K562 (cell line): Measurements from ENCODE around the gene GRXCR2. TPM values are rescaled to one million over a fixed set of nuclear protein-coding genes. Genes with fewer than 3 reads are reported as not detected.
A peak's percentile ranks its signal among the peaks of the same experiment; 100 is the strongest.

Experiments used
- ATAC-seq: fragments of 200-7000 bp; cut with Tn5 transposase; 3 replicates; pipeline ENCODE4 v1.9.1; 2020; ENCODE audit warnings: moderate library complexity
- BruUV-seq: library from RNA; stranded (reverse); fragments of 400-500 nt; replicated peaks from 2 replicates; lab custom pipeline; 2021; lab: Mats Ljungman, UMichigan
- CTCF ChIA-PET: fragments of 300-600 bp; formaldehyde crosslinking; extraction: SDS; loops from one replicate; lab custom pipeline; 2021; ENCODE audit warnings: low intra/inter-chr PET ratio; lab: Yijun Ruan, JAX
- POLR2A ChIA-PET: fragments of 300-600, 350-650 bp; sonication (Branson Sonifier 250); formaldehyde crosslinking; extraction: SDS; loops from one replicate; lab custom pipeline; 2021; ENCODE audit warnings: antibody characterized with exemption, inconsistent platforms; lab: Yijun Ruan, JAX
- DNase-seq, 4 experiments: peaks; one replicate each; pipeline versions ENCODE4 v3.0.0 to v3.0.0-alpha.2; 2011 to 2018; ENCODE audit warnings: low spot score in 3 of 4, mixed read lengths in 3 of 4; ENCODE audit errors: extremely low read depth in 1 of 4
- FAIRE-seq: peaks from 2 replicates; lab custom pipeline; 2011; peaks lifted over from hg19 to GRCh38; lab: Jason Lieb, UNC
- H2AFZ ChIP-seq: 2 replicates; pipeline ENCODE4 v1.6.0; 2011; ENCODE audit warnings: low read depth, low read length, control low read depth, inconsistent platforms
- H3K27ac ChIP-seq: fragments of 200-600 bp; 3 replicates; pipeline ENCODE4 v1.8.0; 2011; ENCODE audit warnings: low read depth, mild to moderate bottlenecking, control low read depth, inconsistent platforms, low read length, moderate library complexity, mixed read lengths; ENCODE audit errors: extremely low read depth
- H3K27me3 ChIP-seq, 2 experiments: fragments of 300-600 bp in 1 of 2; 2 replicates in 1 of 2; 3 replicates in 1 of 2; pipeline versions ENCODE4 v1.6.0 to v1.8.0; 2011; ENCODE audit warnings: inconsistent platforms in 2 of 2, low read length in 2 of 2, mild to moderate bottlenecking in 1 of 2, mixed read lengths in 1 of 2, moderate library complexity in 1 of 2; ENCODE audit not compliant: control insufficient read depth in 2 of 2, insufficient read depth in 2 of 2
- H3K36me3 ChIP-seq: fragments of 300-600 bp; 3 replicates; pipeline ENCODE4 v1.8.0; 2011; ENCODE audit warnings: mild to moderate bottlenecking, low read length, inconsistent platforms; ENCODE audit not compliant: control insufficient read depth, insufficient read depth
- H3K4me1 ChIP-seq, 2 experiments: fragments of 200-600 bp in 1 of 2; replicated peaks in 1 of 2; 2 replicates in 1 of 2; 3 replicates in 1 of 2; pipeline versions ENCODE4 v1.5.1 to v1.8.0; 2011; ENCODE audit warnings: inconsistent platforms in 2 of 2, low read length in 2 of 2, mild to moderate bottlenecking in 1 of 2, mixed read lengths in 1 of 2, moderate library complexity in 1 of 2; ENCODE audit not compliant: control insufficient read depth in 2 of 2, insufficient read depth in 2 of 2
- H3K4me2 ChIP-seq: 2 replicates; pipeline ENCODE4 v1.6.1; 2011; ENCODE audit warnings: low read length, control low read depth, inconsistent platforms, mixed read lengths; ENCODE audit not compliant: insufficient read depth
- H3K4me3 ChIP-seq: fragments of 200-600 bp; sonication (generic), shearing (Covaris generic); 2 replicates; pipeline ENCODE4 v1.5.1; 2016; ENCODE audit warnings: control low read depth, inconsistent platforms
- H3K79me2 ChIP-seq: fragments of 200-600 bp; 3 replicates; pipeline ENCODE4 v1.8.0; 2011; ENCODE audit warnings: low read length, inconsistent platforms; ENCODE audit not compliant: control insufficient read depth, insufficient read depth
- H3K9ac ChIP-seq, 2 experiments: 2 replicates each; pipeline versions ENCODE4 v1.6.0 to v1.6.1; 2011; ENCODE audit warnings: low read depth in 2 of 2, low read length in 2 of 2, control low read depth in 1 of 2, inconsistent platforms in 1 of 2, mild to moderate bottlenecking in 1 of 2, mixed read lengths in 1 of 2; ENCODE audit not compliant: insufficient read depth in 1 of 2
- H3K9me1 ChIP-seq: one replicate; pipeline ENCODE4 v1.6.0; 2011; ENCODE audit warnings: inconsistent platforms, mild to moderate bottlenecking, low read length, moderate library complexity; ENCODE audit not compliant: control insufficient read depth, insufficient read depth
- H3K9me3 ChIP-seq: replicated peaks from 2 replicates; pipeline ENCODE4 v1.5.1; 2011; ENCODE audit warnings: low read depth, low read length, inconsistent platforms; ENCODE audit not compliant: control insufficient read depth, insufficient read depth
- H4K20me1 ChIP-seq: replicated peaks from 2 replicates; pipeline ENCODE4 v1.6.1; 2011; ENCODE audit warnings: low read length, inconsistent platforms, mixed read lengths; ENCODE audit not compliant: control insufficient read depth, insufficient read depth
- ARID1B ChIP-seq: fragments of 450-650 bp; IDR thresholded peaks from 2 replicates; pipeline ENCODE4 v1.6.1; 2016; ENCODE audit warnings: antibody characterized with exemption, mild to moderate bottlenecking, inconsistent platforms
- ATF4 ChIP-seq: fragments of 450-650 bp; formaldehyde crosslinking; IDR thresholded peaks from 2 replicates; pipeline ENCODE4 v1.4.0; 2022; ENCODE audit warnings: mild to moderate bottlenecking, moderate library complexity
- ATF7 ChIP-seq: fragments of 450-650 bp; IDR thresholded peaks from 2 replicates; pipeline ENCODE4 v1.7.1; 2014; ENCODE audit warnings: mild to moderate bottlenecking, moderate library complexity
- CBX3 ChIP-seq, 2 experiments: IDR thresholded peaks; 1 replicate in 1 of 2; 2 replicates in 1 of 2; pipeline ENCODE4 v1.6.1; 2012; ENCODE audit warnings: inconsistent platforms in 2 of 2, low read length in 2 of 2, borderline replicate concordance in 1 of 2, control low read depth in 1 of 2
- CC2D1A ChIP-seq: fragments of 450-650 bp; IDR thresholded peaks from 2 replicates; pipeline ENCODE4 v1.6.1; 2017; ENCODE audit warnings: mild to moderate bottlenecking
- CEBPB ChIP-seq: fragments of 450-650 bp; IDR thresholded peaks from 2 replicates; pipeline ENCODE4 v1.6.1; 2016; ENCODE audit warnings: missing genetic modification characterization, missing compliant biosample characterization
- CEBPG ChIP-seq, 3 experiments: fragments of 200-800 bp in 1 of 3; sonication (Bioruptor generic) in 1 of 3; sonication (generic) in 1 of 3; formaldehyde crosslinking in 1 of 3; IDR thresholded peaks in 2 of 3; conservative IDR thresholded peaks in 1 of 3; 2 replicates each; pipeline versions ENCODE4 v1.6.1 to v1.8.0; 2016 to 2022; ENCODE audit warnings: missing compliant biosample characterization in 2 of 3, missing genetic modification characterization in 2 of 3, mild to moderate bottlenecking in 1 of 3, missing genetic modification reagents in 1 of 3
- CTBP1 ChIP-seq: fragments of 450-650 bp; IDR thresholded peaks from 2 replicates; pipeline ENCODE4 v1.6.1; 2016; ENCODE audit warnings: borderline replicate concordance
- DPF2 ChIP-seq: fragments of 450-650 bp; IDR thresholded peaks from 2 replicates; pipeline ENCODE4 v1.6.1; 2016
- EP400 ChIP-seq: fragments of 450-650 bp; IDR thresholded peaks from 2 replicates; pipeline ENCODE4 v1.6.1; 2017; ENCODE audit warnings: antibody characterized with exemption, mild to moderate bottlenecking, moderate library complexity
- GATA2 ChIP-seq: sonication (generic); formaldehyde crosslinking; IDR thresholded peaks from 2 replicates; pipeline ENCODE4 v1.4.0; 2020; ENCODE audit warnings: mild to moderate bottlenecking, missing genetic modification reagents
- KDM1A ChIP-seq, 2 experiments: fragments of 450-650 bp; IDR thresholded peaks; 2 replicates each; pipeline ENCODE4 v1.6.1; 2016; ENCODE audit warnings: mild to moderate bottlenecking in 2 of 2
- MYC ChIP-seq, 2 experiments: fragments of 250-450 bp in 1 of 2; sonication (Bioruptor Pico) in 1 of 2; IDR thresholded peaks; 2 replicates each; pipeline versions ENCODE4 v1.5.1 to v1.6.1; 2012 to 2021; ENCODE audit warnings: low read depth in 2 of 2, borderline replicate concordance in 1 of 2, improper control_type of control experiment in 1 of 2, low read length in 1 of 2, mild to moderate bottlenecking in 1 of 2, moderate library complexity in 1 of 2
- RAD21 ChIP-seq, 2 experiments: fragments of 250-450 bp in 1 of 2; fragments of 450-650 bp in 1 of 2; sonication (Bioruptor Pico) in 1 of 2; formaldehyde crosslinking in 1 of 2; IDR thresholded peaks in 1 of 2; conservative IDR thresholded peaks in 1 of 2; 2 replicates each; pipeline versions ENCODE4 v1.4.0 to v1.8.0; 2020 to 2022; ENCODE audit warnings: mild to moderate bottlenecking in 2 of 2, moderate library complexity in 1 of 2
- TAL1 ChIP-seq: fragments of 450-650 bp; IDR thresholded peaks from 2 replicates; pipeline ENCODE4 v1.6.1; 2016; ENCODE audit warnings: mild to moderate bottlenecking
- ZKSCAN3 ChIP-seq: fragments of 250-450 bp; sonication (Bioruptor Pico); IDR thresholded peaks from 2 replicates; pipeline ENCODE4 v1.4.0; 2020
- ZNF175 ChIP-seq: fragments of 200-800 bp; sonication (Bioruptor generic); IDR thresholded peaks from 2 replicates; pipeline ENCODE4 v1.6.1; 2016; ENCODE audit warnings: low read depth, mild to moderate bottlenecking, missing genetic modification characterization, missing compliant biosample characterization
- WGBS: fragments of 100-300 bp; shearing (Covaris generic); methylation state at CpG from one replicate; pipeline ENCODE4 v1.1.6; 2016; ENCODE audit warnings: low coverage, mixed read lengths; ENCODE audit not compliant: insufficient coverage; ENCODE audit errors: missing lambda C conversion rate; 5-methylcytosine and 5-hydroxymethylcytosine counted together
- in situ Hi-C: fragments of 300-500 bp; cut with MboI; formaldehyde crosslinking; loops from 4 replicates; pipeline ENCODE4 v1.15.0; 2018; ENCODE audit warnings: inconsistent platforms, mixed read lengths
- intact Hi-C: fragments of 100-400 bp; cut with micrococcal nuclease; formaldehyde crosslinking; loops from 2 replicates; pipeline ENCODE4 v1.14.2; 2022
- polyA plus RNA-seq, 8 experiments: library from polyadenylated mRNA; depleted of rRNA in 4 of 8; stranded (reverse) in 5 of 8; unstranded in 3 of 8; fragments of >200 nt; fragmentation: Nextera tagmentation in 2 of 8; fragmentation: Illumina TruSeq in 1 of 8; extraction: Ambion mirVana in 2 of 8; extraction: Trizol in 1 of 8; gene quantifications; 2 replicates each; pipeline versions ENCODE4 v1.2.1 to v1.2.3, GENCODE V29; 2011 to 2014; ENCODE audit warnings: inconsistent platforms in 1 of 8, missing spikeins in 1 of 8
- total RNA-seq, 7 experiments: library from RNA; depleted of rRNA in 6 of 7; stranded (reverse); fragments of >200 nt in 6 of 7; fragmentation: Illumina TruSeq in 2 of 7; extraction: Trizol in 2 of 7; gene quantifications; 2 replicates each; pipeline versions ENCODE4 v1.2.1 to v1.2.3, GENCODE V29; 2011 to 2021; ENCODE audit warnings: low replicate concordance in 1 of 7
- TF ChIP-seq, protein P1 (sequence below), 2 experiments: fragments of 450-650 bp in 1 of 2; sonication (generic) in 1 of 2; formaldehyde crosslinking in 1 of 2; IDR thresholded peaks in 1 of 2; conservative IDR thresholded peaks in 1 of 2; 2 replicates each; pipeline versions ENCODE4 v1.6.1 to v1.8.1; 2016 to 2023; ENCODE audit warnings: mild to moderate bottlenecking in 2 of 2, moderate library complexity in 2 of 2, inconsistent platforms in 1 of 2, missing genetic modification reagents in 1 of 2

The GRXCR2 gene
- total and polyA plus RNA-seq, 9 of the 15 experiments (the other 6 are each of a cell fraction or from before 2014, with no cell fraction given): not detected

DNA sequence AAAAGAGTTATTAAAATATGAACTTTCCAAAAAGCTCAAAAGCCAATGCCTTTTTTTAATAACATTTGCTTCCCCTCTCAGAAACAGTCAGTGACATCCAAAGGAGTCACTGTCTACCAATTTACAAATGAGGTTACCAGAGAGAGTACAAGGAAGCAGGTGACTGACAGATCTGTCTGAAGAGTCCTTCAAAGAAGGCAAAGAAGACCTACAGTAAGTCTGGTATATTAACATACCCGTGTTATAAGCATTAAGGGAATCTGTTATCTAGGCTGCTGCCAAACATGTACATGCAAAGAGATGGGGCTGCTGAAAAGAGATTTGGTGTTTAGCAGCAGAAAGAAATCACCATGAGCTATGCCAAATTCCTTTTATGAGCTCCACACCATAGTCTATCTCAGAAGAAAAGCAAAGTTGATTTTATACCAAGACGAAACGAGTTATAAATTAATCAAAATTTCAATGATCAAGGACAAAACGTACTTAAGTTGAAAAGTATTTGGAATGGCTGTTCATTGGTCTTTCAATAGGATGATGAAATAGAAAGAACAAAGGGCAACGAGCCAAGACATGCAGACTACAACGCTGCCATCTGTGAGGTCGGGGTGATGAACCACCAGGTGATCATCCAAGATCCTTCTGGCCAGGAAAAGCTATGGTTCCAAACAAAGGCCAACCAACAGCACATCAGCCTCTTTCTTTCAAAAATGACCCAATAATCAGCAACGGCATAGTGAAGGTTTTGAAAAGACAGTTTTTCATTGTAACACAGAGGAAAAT lies 45.7 kb downstream of the GRXCR2 start:
- peak in 3 of 4 experiments; percentile 41 to 50 (median 44) for DNase-seq
- ChIA-PET CTCF (interaction anchor here (1.1 kb wide), 1 partner anchor 141 kb away, joined by 3 read pairs; no protein-coding TSS in a partner anchor), POLR2A (no interaction called here)
- no peaks in the 10 kb centered on the region for H4K20me1 ChIP-seq
- H3K4me3 ChIP-seq: no peak overlapping the region
- WGBS: 12% methylated on average over 8 of the region's 8 CpGs
- ATAC-seq: peak; percentile 67
- no peak for FAIRE-seq
- H3K27me3 ChIP-seq: no peaks in the 10 kb centered on the region
- peaks cover 56% of the 10 kb centered on the region for H3K79me2 ChIP-seq
- intact Hi-C loops: loop anchor here (1.0 to 5.0 kb wide), 3 partner anchors 35 to 222 kb away; no protein-coding TSS in a partner anchor
- in situ Hi-C loops: no loop called here
- H3K9me1 ChIP-seq: no peaks in the 10 kb centered on the region
- peaks cover 3 to 32% of the 10 kb centered on the region in 2 experiments; a peak in 3 of 5 replicates for H3K4me1 ChIP-seq
- H3K36me3 ChIP-seq: peaks cover 3% of the 10 kb centered on the region; the same call in 1 of the 3 replicates
- peak overlapping the region; percentile 18; the same call in 1 of the 2 replicates for H2AFZ ChIP-seq
- H3K9me3 ChIP-seq: no peaks in the 10 kb centered on the region
- peak overlapping the region; percentile 48 for H3K4me2 ChIP-seq
- peak overlapping the region; percentile 3; the same call in 1 of the 3 replicates for H3K27ac ChIP-seq
- H3K9ac ChIP-seq: no peak overlapping the region
- no TSS peak for BruUV-seq
- TF ChIP-seq CTBP1: peak; percentile 53; the same call in 1 of the 2 replicates
- peak; percentile 26; the same call in 1 of the 2 replicates for TF ChIP-seq MYC (IDR thresholded peaks at IDR 0.05; ENCODE audit: low read depth, low read length)
- no peak for TF ChIP-seq MYC (CRISPR knock-in tag; IDR thresholded peaks at IDR 0.05; ENCODE audit: borderline replicate concordance, low read depth)
- 0 out of 2 replicates have a peak, but pooled peaks have one; percentile 46 for TF ChIP-seq DPF2
- TF ChIP-seq RAD21 (CRISPR knock-in tag; conservative IDR thresholded peaks at IDR 0.05 in 1 of 2, IDR thresholded peaks at IDR 0.05 in 1 of 2): peak in 1 of 2 experiments; percentile 27; a peak in 1 of 4 replicates
- TF ChIP-seq ATF7: peak; percentile 30; the same call in 1 of the 2 replicates
- 0 out of 2 replicates have a peak, but pooled peaks have one; percentile 12 for TF ChIP-seq TAL1
- TF ChIP-seq, protein P1, sequence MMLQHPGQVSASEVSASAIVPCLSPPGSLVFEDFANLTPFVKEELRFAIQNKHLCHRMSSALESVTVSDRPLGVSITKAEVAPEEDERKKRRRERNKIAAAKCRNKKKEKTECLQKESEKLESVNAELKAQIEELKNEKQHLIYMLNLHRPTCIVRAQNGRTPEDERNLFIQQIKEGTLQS (IDR thresholded peaks at IDR 0.05): peak; percentile 89
- TF ChIP-seq, protein P1 (CRISPR knock-in tag; conservative IDR thresholded peaks at IDR 0.05): no peak
- TF ChIP-seq CC2D1A: 0 out of 2 replicates have a peak, but pooled peaks have one; percentile 16
- 0 out of 2 replicates have a peak, but pooled peaks have one; percentile 15 for TF ChIP-seq CEBPB
- TF ChIP-seq ZKSCAN3 (CRISPR knock-in tag): no peak
- no peak for TF ChIP-seq ZNF175
- TF ChIP-seq CEBPG (CRISPR knock-in tag; IDR thresholded peaks at IDR 0.05): peak; percentile 49; the same call in 1 of the 2 replicates
- peak; percentile 60 to 83; a peak in 3 of 4 replicates for TF ChIP-seq CEBPG (tag; conservative IDR thresholded peaks at IDR 0.05 in 1 of 2, IDR thresholded peaks at IDR 0.05 in 1 of 2)
- 0 out of 2 replicates have a peak, but pooled peaks have one; percentile 32 for TF ChIP-seq GATA2 (CRISPR knock-in tag)
- TF ChIP-seq ARID1B: peak; percentile 43; the same call in 1 of the 2 replicates
- 0 out of 4 replicates have a peak, but pooled peaks of 1 of the 2 experiments have one; percentile 6 for TF ChIP-seq KDM1A (IDR thresholded peaks at IDR 0.05)
- TF ChIP-seq EP400: peak; percentile 19; the same call in 1 of the 2 replicates
- TF ChIP-seq CBX3 (IDR thresholded peaks at IDR 0.05; ENCODE audit: borderline replicate concordance in 1 of 2, low read length in 2 of 2): 0 out of 3 replicates have a peak, but pooled peaks of 1 of the 2 experiments have one; percentile 9
- peak; percentile 64; the same call in 1 of the 2 replicates for TF ChIP-seq ATF4 (CRISPR knock-in tag)
